ENCODE measurements around the gene OSBPL9. TPM values are rescaled to one million over a fixed set of nuclear protein-coding genes. Genes with fewer than 3 reads are reported as not detected.
A peak's percentile ranks its signal among the peaks of the same experiment; 100 is the strongest.

Gene OSBPL9
- total RNA-seq, 1 experiment from 2014 or later = 188 TPM

DNA sequence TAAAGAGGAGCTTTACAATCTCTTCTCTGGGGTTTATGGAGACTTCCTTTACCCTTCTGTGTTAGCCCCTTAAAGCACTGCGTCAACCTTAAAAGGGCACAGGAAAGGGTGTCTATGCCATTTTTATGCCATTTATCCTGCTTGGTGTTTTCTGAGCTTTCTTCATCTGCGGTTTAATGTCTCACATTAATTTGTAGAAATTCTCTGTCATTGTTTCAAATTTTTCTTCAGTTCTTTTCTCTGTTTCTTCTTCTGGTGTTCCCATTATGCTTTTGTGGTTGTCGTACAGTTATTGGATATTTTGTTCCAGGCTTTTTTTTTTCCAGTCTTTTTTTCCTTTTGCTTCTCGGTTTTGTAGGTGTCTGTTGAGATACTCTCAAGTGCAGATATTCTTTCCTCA lies 107.9 kb downstream of the OSBPL9 start:
- Histone ChIP-seq H3F3A (ENCODE audit: insufficient read depth, low read depth) (peaks cover 51% of the 10 kb centered on the region), H3K27me3 (ENCODE audit: insufficient read depth, low read depth) (no peaks in the 10 kb centered on the region), H3K4me1 (replicated peaks; ENCODE audit: insufficient read depth) (0 out of 2 replicates have a peak, but pooled peaks cover 9% of the 10 kb centered on the region), H3K4me3 (no peak overlapping the region), H3K9me3 (ENCODE audit: insufficient read depth, low read depth) (no peaks in the 10 kb centered on the region), H3K9me2 (ENCODE audit: insufficient read depth) (no peaks in the 10 kb centered on the region), H4K20me1 (ENCODE audit: insufficient read depth) (no peaks in the 10 kb centered on the region), H3K4me2 (no peak overlapping the region), H3K27ac (peak overlapping the region; percentile 13; the same call in 1 of the 2 replicates), H2AFZ (no peak overlapping the region), H3K36me3 (ENCODE audit: low read depth) (no peaks in the 10 kb centered on the region), H3K79me2 (ENCODE audit: low read depth) (peaks cover 52% of the 10 kb centered on the region)
- ChIA-PET CTCF (no interaction called here), POLR2A (ENCODE audit: unreplicated experiment) (no interaction called here)
- intact Hi-C loops (cut with micrococcal nuclease; ENCODE audit: unreplicated experiment) = loop anchor here (5.0 kb wide), 2 partner anchors 62 to 102 kb away; no protein-coding TSS in a partner anchor
- no peak for DNase-seq
- BruUV-seq (replicated peaks) = no TSS peak
- TF ChIP-seq EZH2 (IDR thresholded peaks at IDR 0.05; ENCODE audit: low read depth) = no peak
- TF ChIP-seq, protein P1, sequence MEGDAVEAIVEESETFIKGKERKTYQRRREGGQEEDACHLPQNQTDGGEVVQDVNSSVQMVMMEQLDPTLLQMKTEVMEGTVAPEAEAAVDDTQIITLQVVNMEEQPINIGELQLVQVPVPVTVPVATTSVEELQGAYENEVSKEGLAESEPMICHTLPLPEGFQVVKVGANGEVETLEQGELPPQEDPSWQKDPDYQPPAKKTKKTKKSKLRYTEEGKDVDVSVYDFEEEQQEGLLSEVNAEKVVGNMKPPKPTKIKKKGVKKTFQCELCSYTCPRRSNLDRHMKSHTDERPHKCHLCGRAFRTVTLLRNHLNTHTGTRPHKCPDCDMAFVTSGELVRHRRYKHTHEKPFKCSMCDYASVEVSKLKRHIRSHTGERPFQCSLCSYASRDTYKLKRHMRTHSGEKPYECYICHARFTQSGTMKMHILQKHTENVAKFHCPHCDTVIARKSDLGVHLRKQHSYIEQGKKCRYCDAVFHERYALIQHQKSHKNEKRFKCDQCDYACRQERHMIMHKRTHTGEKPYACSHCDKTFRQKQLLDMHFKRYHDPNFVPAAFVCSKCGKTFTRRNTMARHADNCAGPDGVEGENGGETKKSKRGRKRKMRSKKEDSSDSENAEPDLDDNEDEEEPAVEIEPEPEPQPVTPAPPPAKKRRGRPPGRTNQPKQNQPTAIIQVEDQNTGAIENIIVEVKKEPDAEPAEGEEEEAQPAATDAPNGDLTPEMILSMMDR (conservative IDR thresholded peaks at IDR 0.05) = no peak

DNA sequence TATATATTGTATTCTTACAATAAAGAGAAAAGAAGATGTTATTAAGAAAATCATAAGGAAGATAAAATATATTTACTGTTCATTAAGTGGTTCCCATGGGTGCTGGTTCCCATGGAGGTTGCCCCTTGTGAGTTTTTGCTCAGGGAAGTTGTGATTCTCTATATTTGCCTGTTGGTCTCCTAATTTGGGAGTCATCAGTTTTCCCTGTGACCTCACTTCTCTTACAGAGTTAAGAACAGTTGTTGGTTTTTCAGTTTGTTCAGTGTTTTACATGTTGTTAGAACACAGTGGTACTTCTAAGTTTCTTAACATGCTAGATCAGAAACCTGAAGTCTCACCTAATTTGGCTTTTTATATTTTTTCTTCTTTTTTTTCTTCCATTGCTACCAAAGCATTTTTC lies 109.2 kb downstream of the OSBPL9 start:
- intact Hi-C loops (cut with micrococcal nuclease; ENCODE audit: unreplicated experiment) = loop anchor here (5.0 kb wide), 2 partner anchors 64 to 104 kb away; no protein-coding TSS in a partner anchor
- no peak overlapping the region for H3K4me3 ChIP-seq
- no peaks in the 10 kb centered on the region for H4K20me1 ChIP-seq (ENCODE audit: insufficient read depth)
- H3K27me3 ChIP-seq (ENCODE audit: insufficient read depth, low read depth) = no peaks in the 10 kb centered on the region
- H3K27ac ChIP-seq = no peak overlapping the region
- ChIA-PET CTCF (no interaction called here), POLR2A (ENCODE audit: unreplicated experiment) (no interaction called here)
- H3K4me1 ChIP-seq (replicated peaks; ENCODE audit: insufficient read depth) = peaks cover 19% of the 10 kb centered on the region
- peaks cover 51% of the 10 kb centered on the region for H3F3A ChIP-seq (ENCODE audit: insufficient read depth, low read depth)
- no peak overlapping the region for H2AFZ ChIP-seq
- TF ChIP-seq EZH2 (IDR thresholded peaks at IDR 0.05; ENCODE audit: low read depth) = no peak
- TF ChIP-seq, protein P1 (conservative IDR thresholded peaks at IDR 0.05) = no peak
- no TSS peak for BruUV-seq (replicated peaks)
- no peaks in the 10 kb centered on the region for H3K9me3 ChIP-seq (ENCODE audit: insufficient read depth, low read depth)
- H3K36me3 ChIP-seq (ENCODE audit: low read depth) = no peaks in the 10 kb centered on the region
- no peak overlapping the region for H3K4me2 ChIP-seq
- peaks cover 62% of the 10 kb centered on the region for H3K79me2 ChIP-seq (ENCODE audit: low read depth)
- H3K9me2 ChIP-seq (ENCODE audit: insufficient read depth) = no peaks in the 10 kb centered on the region
- no peak for DNase-seq

GRCh38 chr1:51726544-51727225 lies 109.8 kb downstream of the OSBPL9 start:
- no peak overlapping the region for H3K4me2 ChIP-seq
- no peak for DNase-seq
- H3K36me3 ChIP-seq (ENCODE audit: low read depth) = no peaks in the 10 kb centered on the region
- peaks cover 62% of the 10 kb centered on the region for H3K79me2 ChIP-seq (ENCODE audit: low read depth)
- intact Hi-C loops (cut with micrococcal nuclease; ENCODE audit: unreplicated experiment) = loop anchor here (5.0 kb wide), 2 partner anchors 64 to 104 kb away; no protein-coding TSS in a partner anchor
- H3K9me2 ChIP-seq (ENCODE audit: insufficient read depth) = no peaks in the 10 kb centered on the region
- H3K4me1 ChIP-seq (replicated peaks; ENCODE audit: insufficient read depth) = peaks cover 25% of the 10 kb centered on the region
- H3K27ac ChIP-seq = no peak overlapping the region
- TF ChIP-seq, protein P1 (conservative IDR thresholded peaks at IDR 0.05) = no peak
- TF ChIP-seq EZH2 (IDR thresholded peaks at IDR 0.05; ENCODE audit: low read depth) = no peak
- ChIA-PET POLR2A (ENCODE audit: unreplicated experiment) (no interaction called here), CTCF (no interaction called here)
- BruUV-seq (replicated peaks) = no TSS peak
- no peaks in the 10 kb centered on the region for H3K27me3 ChIP-seq (ENCODE audit: insufficient read depth, low read depth)
- H3F3A ChIP-seq (ENCODE audit: insufficient read depth, low read depth) = peaks cover 51% of the 10 kb centered on the region
- no peaks in the 10 kb centered on the region for H4K20me1 ChIP-seq (ENCODE audit: insufficient read depth)
- H2AFZ ChIP-seq = no peak overlapping the region
- H3K4me3 ChIP-seq = no peak overlapping the region
- no peaks in the 10 kb centered on the region for H3K9me3 ChIP-seq (ENCODE audit: insufficient read depth, low read depth)
